Heart right ventricle (tissue), 16 donors: ENCODE data around the gene FOXI3. TPM values are rescaled to one million over a fixed set of nuclear protein-coding genes. Genes with fewer than 3 reads are reported as not detected.

Experiments used
- ATAC-seq, 8 donors: fragments of 200-7000 bp; cut with Tn5 transposase; one replicate each; pipeline ENCODE4 v1.9.1; 2020; ENCODE audit warnings: mild to moderate bottlenecking in 8 of 8, moderate library complexity in 8 of 8, moderate number of reproducible peaks in 1 of 8
- DNase-seq, 2 donors: peaks; one replicate each; pipeline ENCODE4 v3.0.0-alpha.2; 2020
- H3K27ac ChIP-seq, 10 donors: fragments of 200-600 bp; sonication (generic) in 2 of 10; one replicate each; pipeline versions ENCODE4 v1.5.0 to v1.8.0; 2020 to 2022; ENCODE audit warnings: mild to moderate bottlenecking in 3 of 10
- H3K27me3 ChIP-seq, 7 donors: fragments of 200-600 bp; one replicate each; pipeline ENCODE4 v1.8.0; 2021 to 2022; ENCODE audit warnings: mild to moderate bottlenecking in 2 of 7
- H3K36me3 ChIP-seq, 9 donors: fragments of 200-600 bp; sonication (generic) in 1 of 9; one replicate each; pipeline versions ENCODE4 v1.5.0 to v1.8.0; 2020 to 2022; ENCODE audit warnings: mild to moderate bottlenecking in 2 of 9
- H3K4me1 ChIP-seq, 9 donors: fragments of 200-600 bp; sonication (generic) in 1 of 9; one replicate each; pipeline versions ENCODE4 v1.5.0 to v1.8.0; 2020 to 2022; ENCODE audit warnings: mild to moderate bottlenecking in 4 of 9
- H3K4me3 ChIP-seq, 10 donors: fragments of 200-600 bp; sonication (generic) in 2 of 10; one replicate each; pipeline versions ENCODE4 v1.5.0 to v1.8.0; 2020 to 2022; ENCODE audit warnings: mild to moderate bottlenecking in 7 of 10, moderate library complexity in 2 of 10
- H3K9me3 ChIP-seq, 11 donors: fragments of 200-600 bp in 10 of 11; sonication (generic) in 2 of 11; one replicate each; pipeline versions ENCODE4 v1.5.0 to v1.8.0; 2013 to 2022; ENCODE audit warnings: mild to moderate bottlenecking in 2 of 11, control low read depth in 1 of 11, moderate library complexity in 1 of 11
- CTCF ChIP-seq, 9 donors: fragments of 200-600 bp; sonication (generic) in 2 of 9; IDR thresholded peaks; one replicate each; pipeline versions ENCODE4 v1.5.0 to v1.8.0; 2021 to 2022; ENCODE audit warnings: antibody characterized with exemption in 9 of 9, mild to moderate bottlenecking in 5 of 9, moderate library complexity in 1 of 9
- WGBS, 2 donors: extraction: QIAGEN DNeasy Blood & Tissue Kit; methylation state at CpG; one replicate each; pipeline ENCODE4 v1.1.7; 2013; ENCODE audit warnings: inconsistent platforms in 1 of 2; 5-methylcytosine and 5-hydroxymethylcytosine counted together
- intact Hi-C, 10 donors: fragments of 100-400 bp; cut with DNase I; formaldehyde crosslinking; loops; one replicate each; pipeline versions ENCODE4 v1.11.1 to v1.14.2; 2022
- long read RNA-seq, 3 donors: library from polyadenylated mRNA; unstranded; transcript quantifications; one replicate each; pipeline ENCODE4 v2.0.0, GENCODE V29; 2020 to 2021
- polyA plus RNA-seq, 2 donors: library from polyadenylated mRNA; stranded (reverse); fragments of 200-250 nt; gene quantifications; one replicate each; pipeline ENCODE4 v1.2.3, GENCODE V29; 2013
- total RNA-seq, 10 donors: library from RNA; stranded (reverse); fragmentation: NEBNext Ultra II Directional in 3 of 10; extraction: Animal tissue kit (Norgen Biotek cat#: 25700) in 3 of 10; gene quantifications; one replicate each; pipeline versions ENCODE4 v1.2.1 to v1.2.4, GENCODE V29; 2021 to 2023
- donor health status: Arrhythmogenic right ventricular cardiomyopathy.
- donor health status: ischemic (EF 13 %, LVEDD 7.1; RV severe dilation, severe dysfunction).
- donor health status: healthy with polysubstance abuse.
- donor health status: DM: no; HTN: yes; CAD: no.
- donor health status: DM: no; HTN: no; CAD: no.
- donor health status: ischemic (EF 25% LVEDD 6.9; RV normal size, moderate dysfunction).
- donor health status: ischemic (EF 25% LVEDD 5.7; RV mildly dilated, moderate dysfunction).
- donor health status: healthy.
- donor health status: DM: yes; HTN: yes; CAD: no.
- donor health status: Ischemic cardiomyopathy.
- donor health status: ischemic (EF 35%, LVEDD 5.7; RV mildly dilated, moderate dysfunction).
- donor health status: nonischemic (EF 11% LVEDD 7.7; RV severe dilation, severe dysfunction).
- donor health status: DM: yes; HTN: yes; CAD: no.
- donor health status: PGD.
- donor health status: ischemic (EF 29% LVEDD 5.4; RV normal size, mild dysfunction).
- donor health status: nonischemic (EF 23%, LVEDD 6.1; RV moderate dilation, normal function).

Gene FOXI3
- total RNA-seq (under 1 TPM in 1 of 10 donors, not detected in 9; 0.08 TPM), polyA plus RNA-seq (not detected)
- long read RNA-seq, donor 1: 0 reads
- long read RNA-seq, donor 2: 0 reads
- long read RNA-seq, donor 3: 0 reads

DNA sequence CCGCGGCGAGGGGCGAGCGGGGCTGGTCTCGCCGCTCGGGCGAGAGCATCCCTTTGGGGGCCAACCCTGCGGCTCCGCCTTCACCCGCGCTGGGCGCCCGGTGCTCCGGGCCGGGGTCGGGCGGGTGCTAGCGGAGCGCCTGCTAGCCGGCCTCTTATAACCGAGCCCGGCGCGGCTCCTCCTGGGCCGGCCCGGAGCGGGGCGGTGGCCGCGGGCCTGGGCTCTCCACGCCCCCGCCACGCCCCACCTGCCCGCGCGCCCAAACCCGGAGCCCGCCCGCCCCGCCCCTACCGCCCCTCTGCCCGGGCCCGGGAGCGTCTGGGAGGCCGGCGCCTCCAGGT, at the start of gene FOXI3:
Gene FOXI3, minus strand, starts transcription at position 129 of the 341 bp plus-strand sequence. CDS start 158 bp downstream, outside the sequence.
- Histone ChIP-seq H3K9me3 (no peaks in the 10 kb centered on the region), H3K27me3 (peaks cover 14 to 97% (median 93%) of the 10 kb centered on the region in 7 donors), H3K4me3 (peak within 1 kb of the TSS in 4 of 10 donors; percentile 2 to 34 (median 28)), H3K36me3 (no peaks in the 10 kb centered on the region), H3K4me1 (peaks cover 0 to 13% (median 0%) of the 10 kb centered on the region in 9 donors), H3K27ac (no peak within 1 kb of the TSS)
- DNase-seq (no peak), ATAC-seq (no peak)
- no peak for TF ChIP-seq CTCF (IDR thresholded peaks at IDR 0.05)
- intact Hi-C loops: loop anchor here in 1 of 10 donors (10.0 kb wide), 1 partner anchor 192 kb away; no protein-coding TSS in a partner anchor
- 0 to 1% methylated on average over 36 to 48 of the region's 48 CpGs for WGBS, 2 donors

DNA sequence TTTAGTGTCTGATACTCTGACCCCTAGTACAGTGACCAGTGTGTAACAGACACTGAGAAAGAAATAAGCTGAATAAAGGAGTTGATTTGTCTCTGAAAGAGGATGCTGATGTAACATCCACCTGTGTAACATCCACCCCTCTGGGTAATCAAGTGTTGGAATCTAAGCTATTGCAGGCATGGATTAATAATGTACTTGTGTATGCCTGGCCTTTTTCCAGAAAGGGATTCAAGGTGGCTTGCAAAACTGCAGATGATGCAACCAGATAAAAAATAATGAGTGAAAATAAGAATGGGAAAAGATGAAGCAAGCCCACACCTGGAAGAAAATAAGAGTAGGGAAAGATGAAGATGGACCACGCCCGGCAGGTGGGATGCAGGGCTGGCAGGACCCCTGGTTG, 48.2 kb upstream of the FOXI3 start:
- DNase-seq: no peak
- Histone ChIP-seq H3K4me3 (no peak overlapping the region), H3K4me1 (no peaks in the 10 kb centered on the region), H3K27me3 (peaks cover 0 to 11% (median 0%) of the 10 kb centered on the region in 7 donors), H3K27ac (no peak overlapping the region), H3K36me3 (no peaks in the 10 kb centered on the region), H3K9me3 (peaks cover 0 to 12% (median 0%) of the 10 kb centered on the region in 11 donors)
- no peak for ATAC-seq
- no peak for TF ChIP-seq CTCF (IDR thresholded peaks at IDR 0.05)
- 90 to 93% methylated on average over 2 of the region's 2 CpGs for WGBS, 2 donors
- intact Hi-C loops: no loop called here

DNA sequence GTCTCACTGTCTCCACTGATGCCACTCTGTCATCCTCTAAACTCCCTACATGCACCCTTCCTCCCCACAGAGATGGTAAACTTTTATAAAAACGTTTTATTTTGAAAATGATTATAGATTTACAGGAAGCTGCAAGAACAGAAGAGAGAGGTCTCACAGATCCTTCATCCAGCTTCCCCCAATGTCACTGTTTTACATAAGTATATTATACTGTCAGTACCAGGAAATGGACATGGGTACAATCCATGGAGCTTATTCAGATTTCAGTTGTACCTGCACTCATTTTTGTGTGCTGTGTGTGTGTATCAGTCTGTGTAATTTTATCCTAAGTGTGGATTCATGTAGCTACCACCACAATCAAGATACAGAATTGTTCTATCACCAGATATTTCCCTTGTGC, 46.7 kb upstream of the FOXI3 start:
- intact Hi-C loops: no loop called here
- 16 to 30% methylated on average over 1 of the region's 1 CpG for WGBS, 2 donors
- peaks cover 0 to 12% (median 0%) of the 10 kb centered on the region in 11 donors for H3K9me3 ChIP-seq
- peaks cover 0 to 13% (median 0%) of the 10 kb centered on the region in 7 donors for H3K27me3 ChIP-seq
- TF ChIP-seq CTCF (IDR thresholded peaks at IDR 0.05): no peak
- no peak overlapping the region for H3K4me3 ChIP-seq
- no peaks in the 10 kb centered on the region for H3K4me1 ChIP-seq
- H3K27ac ChIP-seq: no peak overlapping the region
- no peaks in the 10 kb centered on the region for H3K36me3 ChIP-seq
- ATAC-seq (no peak), DNase-seq (no peak)

DNA sequence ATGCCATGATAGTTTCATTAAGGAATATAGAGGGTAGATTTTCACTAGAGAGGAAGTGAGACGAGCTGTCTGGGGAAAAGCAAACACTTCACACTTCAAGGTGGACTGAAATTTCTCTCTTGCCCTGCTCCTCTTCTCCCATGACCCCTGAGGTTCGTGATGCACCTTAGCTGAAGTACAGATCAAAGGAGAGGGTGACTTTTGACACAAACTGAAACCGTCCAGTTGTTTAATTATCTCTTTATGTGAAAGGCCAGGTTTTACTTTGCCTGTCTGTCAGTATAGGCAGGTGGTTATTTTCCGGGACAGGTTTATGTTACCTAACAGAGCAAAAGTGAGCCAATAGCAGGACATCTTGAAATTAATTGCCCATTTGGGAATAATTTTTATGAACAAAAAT, 41.0 kb upstream of the FOXI3 start:
- H3K4me1 ChIP-seq: no peaks in the 10 kb centered on the region
- H3K36me3 ChIP-seq: no peaks in the 10 kb centered on the region
- no peak for TF ChIP-seq CTCF (IDR thresholded peaks at IDR 0.05)
- DNase-seq (no peak), ATAC-seq (no peak)
- no peaks in the 10 kb centered on the region for H3K9me3 ChIP-seq
- intact Hi-C loops: no loop called here
- H3K27ac ChIP-seq: no peak overlapping the region
- H3K27me3 ChIP-seq: peaks cover 0 to 29% (median 10%) of the 10 kb centered on the region in 7 donors
- H3K4me3 ChIP-seq: no peak overlapping the region
- WGBS, 2 donors: 50 to 58% methylated on average over 4 of the region's 4 CpGs
